GM12878 (cell line): ENCODE results near the gene SGPP2. TPM values are rescaled to one million over a fixed set of nuclear protein-coding genes. Genes with fewer than 3 reads are reported as not detected.

ENCODE experiments used
- ATF7 ChIP-seq: fragments of 450-650 bp; IDR thresholded peaks from 2 replicates; pipeline ENCODE4 v1.6.1; 2016; ENCODE audit warnings: low read depth, mild to moderate bottlenecking
- BMI1 ChIP-seq: fragments of 450-650 bp; IDR thresholded peaks from 2 replicates; pipeline ENCODE4 v1.6.1; 2016; ENCODE audit warnings: mild to moderate bottlenecking, moderate library complexity, borderline replicate concordance
- CBX5 ChIP-seq: sonication (generic); IDR thresholded peaks from 2 replicates; pipeline ENCODE4 v1.6.1; 2016; ENCODE audit warnings: low read depth, moderate library complexity, mild to moderate bottlenecking, inconsistent platforms
- CEBPZ ChIP-seq: fragments of 150-350 bp; IDR thresholded peaks from 2 replicates; pipeline ENCODE4 v1.6.1; 2016; ENCODE audit warnings: low read depth, low read length
- E2F8 ChIP-seq: fragments of 450-650 bp; IDR thresholded peaks from 2 replicates; pipeline ENCODE4 v1.6.1; 2018; ENCODE audit warnings: mild to moderate bottlenecking, low read depth, moderate library complexity; ENCODE audit not compliant: partially characterized antibody
- HCFC1 ChIP-seq: fragments of 150-350 bp; IDR thresholded peaks from 2 replicates; pipeline ENCODE4 v1.6.1; 2014; ENCODE audit warnings: low read length
- KLF5 ChIP-seq: fragments of 450-650 bp; IDR thresholded peaks from 2 replicates; pipeline ENCODE4 v1.6.1; 2014; ENCODE audit warnings: mild to moderate bottlenecking; ENCODE audit not compliant: partially characterized antibody
- PRDM15 ChIP-seq: fragments of 450-650 bp; formaldehyde crosslinking; IDR thresholded peaks from 2 replicates; pipeline ENCODE4 v1.4.0; 2020; ENCODE audit warnings: mild to moderate bottlenecking, moderate library complexity
- SIN3A ChIP-seq: IDR thresholded peaks from 2 replicates; pipeline ENCODE4 v1.6.1; 2012; ENCODE audit warnings: low read depth, low read length, improper control_type of control experiment
- SIX5 ChIP-seq: IDR thresholded peaks from 2 replicates; pipeline ENCODE4 v1.6.1; 2011; ENCODE audit warnings: mild to moderate bottlenecking, low read depth, low read length, moderate library complexity; ENCODE audit not compliant: severe bottlenecking
- SMAD1 ChIP-seq: fragments of 450-650 bp; IDR thresholded peaks from 2 replicates; pipeline ENCODE4 v1.6.1; 2018; ENCODE audit warnings: mild to moderate bottlenecking, low read depth; ENCODE audit not compliant: partially characterized antibody
- SMARCA5 ChIP-seq: fragments of 450-650 bp; IDR thresholded peaks from 2 replicates; pipeline ENCODE4 v1.6.1; 2017; ENCODE audit warnings: mild to moderate bottlenecking
- SMC3 ChIP-seq: IDR thresholded peaks from 2 replicates; pipeline ENCODE4 v1.6.1; 2011; ENCODE audit warnings: low read length, improper control_type of control experiment, borderline replicate concordance
- USF2 ChIP-seq: IDR thresholded peaks from 2 replicates; pipeline ENCODE4 v1.6.1; 2011; ENCODE audit warnings: low read depth, low read length, improper control_type of control experiment, borderline replicate concordance
- YBX1 ChIP-seq: fragments of 450-650 bp; IDR thresholded peaks from 2 replicates; pipeline ENCODE4 v1.6.1; 2016; ENCODE audit warnings: antibody characterized with exemption
- ZBTB4 ChIP-seq: fragments of 450-650 bp; formaldehyde crosslinking; IDR thresholded peaks from 2 replicates; pipeline ENCODE4 v1.4.0; 2022; ENCODE audit warnings: mild to moderate bottlenecking, moderate library complexity
- ZNF274 ChIP-seq: IDR thresholded peaks from one replicate; pipeline ENCODE4 v1.8.0; 2011; ENCODE audit not compliant: insufficient read length, insufficient read depth
- polyA plus RNA-seq, 11 experiments: library from polyadenylated mRNA; depleted of rRNA in 4 of 11; unstranded in 6 of 11; stranded (reverse) in 5 of 11; fragments of >200 nt; fragmentation: Nextera tagmentation in 4 of 11; fragmentation: Illumina TruSeq in 1 of 11; extraction: Ambion mirVana in 4 of 11; extraction: Trizol in 1 of 11; gene quantifications; 1 replicate in 1 of 11; 2 replicates in 10 of 11; pipeline versions ENCODE4 v1.2.1 to v1.2.3, GENCODE V29; 2011 to 2016; ENCODE audit warnings: inconsistent platforms in 2 of 11, missing spikeins in 2 of 11, low read depth in 1 of 11
- total RNA-seq, 4 experiments: library from RNA; depleted of rRNA in 3 of 4; stranded (reverse); fragments of >200 nt in 3 of 4; fragmentation: Illumina TruSeq in 1 of 4; extraction: Trizol in 1 of 4; gene quantifications; 2 replicates each; pipeline versions ENCODE4 v1.2.1 to v1.2.3, GENCODE V29; 2013 to 2021

The SGPP2 gene
- total and polyA plus RNA-seq, 10 of the 15 experiments (the other 5 are each of a cell fraction or from before 2014, with no cell fraction given) = 3.5 to 84.9 (median 13.1) TPM

GRCh38 chr2:222451224-222451674 is 26.9 kb downstream of the SGPP2 start (continued):
- TF ChIP-seq CEBPZ (no peak), CBX5 (no peak), ZBTB4 (CRISPR knock-in tag) (no peak), USF2 (peak; percentile 43; the same call in 1 of the 2 replicates), YBX1 (no peak), ZNF274 (no peak), SMC3 (peak; percentile 37; the same call in 1 of the 2 replicates), HCFC1 (no peak), SIX5 (no peak), E2F8 (no peak), KLF5 (no peak), SIN3A (no peak), ATF7 (peak; percentile 81), SMAD1 (no peak), BMI1 (no peak), PRDM15 (CRISPR knock-in tag) (no peak), SMARCA5 (peak; percentile 71; the same call in 1 of the 2 replicates)
